GM12878 (cell line): Measurements from ENCODE around the gene MYRFL. TPM values are rescaled to one million over a fixed set of nuclear protein-coding genes. Genes with fewer than 3 reads are reported as not detected.

ENCODE experiments used
- ATAC-seq: fragments of 200-7000 bp; cut with Tn5 transposase; 3 replicates; pipeline ENCODE4 v1.9.1; 2020; ENCODE audit warnings: mild to moderate bottlenecking, moderate library complexity
- BruUV-seq: library from RNA; stranded (reverse); fragments of 400-500 nt; replicated peaks from 2 replicates; lab custom pipeline; 2021; lab: Mats Ljungman, UMichigan
- CTCF ChIA-PET: fragments of 300-600 bp; sonication (Branson Sonifier 250); formaldehyde crosslinking; extraction: SDS; loops from one replicate; lab custom pipeline; 2021; ENCODE audit warnings: inconsistent platforms; lab: Yijun Ruan, JAX
- POLR2A ChIA-PET: fragments of 350-600 bp; formaldehyde crosslinking; extraction: SDS; loops from one replicate; lab custom pipeline; 2021; ENCODE audit warnings: inconsistent platforms; lab: Charles Lee
- RAD21 ChIA-PET: fragments of 300-600 bp; sonication (Branson Sonifier 250); formaldehyde crosslinking; loops from one replicate; lab custom pipeline; 2023; ENCODE audit warnings: antibody characterized with exemption; ENCODE audit not compliant: unreplicated experiment; lab: Charles Lee
- SMC1A ChIA-PET: fragments of 300-600 bp; sonication (Branson Sonifier 250); formaldehyde crosslinking; loops from one replicate; lab custom pipeline; 2023; ENCODE audit not compliant: unreplicated experiment, uncharacterized antibody; lab: Charles Lee
- DNase-seq: peaks from one replicate; pipeline ENCODE4 v3.0.0-alpha.2; 2011; ENCODE audit warnings: low read depth, low spot score
- FAIRE-seq: peaks from 3 replicates; lab custom pipeline; 2011; peaks lifted over from hg19 to GRCh38; lab: Jason Lieb, UNC
- H2AFZ ChIP-seq: 2 replicates; pipeline ENCODE4 v1.6.0; 2011; ENCODE audit warnings: low read depth, low read length, control low read depth; ENCODE audit not compliant: control insufficient read depth
- H3K27ac ChIP-seq: 2 replicates; pipeline ENCODE4 v1.5.1; 2011; ENCODE audit warnings: control low read depth; ENCODE audit not compliant: control insufficient read depth, insufficient read depth
- H3K27me3 ChIP-seq, 2 experiments: replicated peaks in 1 of 2; 2 replicates each; pipeline versions ENCODE4 v1.6.0 to v1.6.1; 2011; ENCODE audit warnings: low read length in 1 of 2; ENCODE audit not compliant: control insufficient read depth in 2 of 2, insufficient read depth in 2 of 2
- H3K36me3 ChIP-seq, 2 experiments: 2 replicates each; pipeline ENCODE4 v1.5.1; 2011; ENCODE audit warnings: low read length in 1 of 2; ENCODE audit not compliant: control insufficient read depth in 2 of 2, insufficient read depth in 2 of 2
- H3K4me1 ChIP-seq: 2 replicates; pipeline ENCODE4 v1.6.1; 2011; ENCODE audit warnings: mild to moderate bottlenecking, low read length, moderate library complexity, mixed read lengths; ENCODE audit not compliant: control insufficient read depth, insufficient read depth
- H3K4me2 ChIP-seq: 2 replicates; pipeline ENCODE4 v1.6.0; 2011; ENCODE audit warnings: control low read depth; ENCODE audit not compliant: control insufficient read depth, insufficient read depth
- H3K4me3 ChIP-seq: fragments of 200-600 bp; sonication (generic); 2 replicates; pipeline ENCODE4 v1.5.1; 2016
- H3K79me2 ChIP-seq: 2 replicates; pipeline ENCODE4 v1.6.0; 2011; ENCODE audit warnings: low read length; ENCODE audit not compliant: control insufficient read depth, insufficient read depth
- H3K9ac ChIP-seq: 2 replicates; pipeline ENCODE4 v1.8.0; 2011; ENCODE audit warnings: low read length, control low read depth, mixed read lengths; ENCODE audit not compliant: control insufficient read depth, insufficient read depth
- H3K9me3 ChIP-seq: replicated peaks from 3 replicates; pipeline ENCODE4 v1.5.1; 2011; ENCODE audit warnings: mild to moderate bottlenecking, low read length; ENCODE audit not compliant: control insufficient read depth, insufficient read depth
- H4K20me1 ChIP-seq: 2 replicates; pipeline ENCODE4 v1.6.0; 2011; ENCODE audit not compliant: control insufficient read depth, insufficient read depth
- ASH2L ChIP-seq: fragments of 300-600, 200-600 bp; sonication (generic); IDR thresholded peaks from 2 replicates; pipeline ENCODE4 v1.6.1; 2017; ENCODE audit warnings: low read depth, mild to moderate bottlenecking, borderline replicate concordance
- JUND ChIP-seq: IDR thresholded peaks from 2 replicates; pipeline ENCODE4 v1.6.1; 2012; ENCODE audit warnings: low read depth, mild to moderate bottlenecking, low read length, improper control_type of control experiment, moderate library complexity
- NFXL1 ChIP-seq: fragments of 450-650 bp; IDR thresholded peaks from 2 replicates; pipeline ENCODE4 v1.6.1; 2017; ENCODE audit warnings: antibody characterized with exemption, mild to moderate bottlenecking, borderline replicate concordance
- NFYA ChIP-seq: IDR thresholded peaks from 2 replicates; pipeline ENCODE4 v1.6.1; 2011; ENCODE audit warnings: low read depth, mild to moderate bottlenecking, low read length, improper control_type of control experiment, borderline replicate concordance
- PML ChIP-seq: IDR thresholded peaks from 2 replicates; pipeline ENCODE4 v1.6.1; 2012; ENCODE audit warnings: low read length, inconsistent platforms
- SMC3 ChIP-seq: IDR thresholded peaks from 2 replicates; pipeline ENCODE4 v1.6.1; 2011; ENCODE audit warnings: low read length, improper control_type of control experiment, borderline replicate concordance
- STAT3 ChIP-seq: IDR thresholded peaks from 2 replicates; pipeline ENCODE4 v1.6.1; 2011; ENCODE audit warnings: low read depth, low read length, improper control_type of control experiment
- YBX1 ChIP-seq: fragments of 450-650 bp; IDR thresholded peaks from 2 replicates; pipeline ENCODE4 v1.6.1; 2016; ENCODE audit warnings: antibody characterized with exemption
- YY1 ChIP-seq: IDR thresholded peaks from 2 replicates; pipeline ENCODE4 v1.6.1; 2011; ENCODE audit warnings: low read depth, mild to moderate bottlenecking, low read length
- ZSCAN29 ChIP-seq: fragments of 450-650 bp; IDR thresholded peaks from 2 replicates; pipeline ENCODE4 v1.6.1; 2017; ENCODE audit warnings: mild to moderate bottlenecking, moderate library complexity
- WGBS: methylation state at CpG from one replicate; pipeline ENCODE4 v1.1.6; 2016; ENCODE audit warnings: low lambda C conversion rate; ENCODE audit not compliant: insufficient replicate concordance, insufficient coverage; ENCODE audit errors: missing lambda C conversion rate; 5-methylcytosine and 5-hydroxymethylcytosine counted together
- in situ Hi-C: fragments of 300-500 bp; cut with MboI; formaldehyde crosslinking; loops from 9 replicates; pipeline ENCODE4 v1.14.3; 2018; ENCODE audit warnings: mixed read lengths
- intact Hi-C: fragments of 100-400 bp; cut with micrococcal nuclease; formaldehyde crosslinking; loops from one replicate; pipeline ENCODE4 v1.14.2; 2022; ENCODE audit not compliant: unreplicated experiment
- polyA plus RNA-seq, 11 experiments: library from polyadenylated mRNA; depleted of rRNA in 4 of 11; unstranded in 6 of 11; stranded (reverse) in 5 of 11; fragments of >200 nt; fragmentation: Nextera tagmentation in 4 of 11; fragmentation: Illumina TruSeq in 1 of 11; extraction: Ambion mirVana in 4 of 11; extraction: Trizol in 1 of 11; gene quantifications; 1 replicate in 1 of 11; 2 replicates in 10 of 11; pipeline versions ENCODE4 v1.2.1 to v1.2.3, GENCODE V29; 2011 to 2016; ENCODE audit warnings: inconsistent platforms in 2 of 11, missing spikeins in 2 of 11, low read depth in 1 of 11
- total RNA-seq, 4 experiments: library from RNA; depleted of rRNA in 3 of 4; stranded (reverse); fragments of >200 nt in 3 of 4; fragmentation: Illumina TruSeq in 1 of 4; extraction: Trizol in 1 of 4; gene quantifications; 2 replicates each; pipeline versions ENCODE4 v1.2.1 to v1.2.3, GENCODE V29; 2013 to 2021
- TF ChIP-seq, protein P1 (sequence below): fragments of 450-650 bp; IDR thresholded peaks from 2 replicates; pipeline ENCODE4 v1.6.1; 2018; ENCODE audit warnings: borderline replicate concordance, mild to moderate bottlenecking; ENCODE audit not compliant: partially characterized antibody
- TF ChIP-seq, protein P2 (sequence below): fragments of 450-650 bp; IDR thresholded peaks from 2 replicates; pipeline ENCODE4 v1.6.1; 2017; ENCODE audit warnings: mild to moderate bottlenecking, low read depth, inconsistent platforms; ENCODE audit not compliant: poor library complexity, severe bottlenecking
- TF ChIP-seq, protein P3 (sequence below): fragments of 150-350 bp; IDR thresholded peaks from 2 replicates; pipeline ENCODE4 v1.6.1; 2016; ENCODE audit warnings: low read depth, low read length
- TF ChIP-seq, protein P4 (sequence below): IDR thresholded peaks from 2 replicates; pipeline ENCODE4 v1.6.1; 2012; ENCODE audit warnings: low read depth, low read length, improper control_type of control experiment
- TF ChIP-seq, protein P5 (sequence below): fragments of 450-650 bp; IDR thresholded peaks from 2 replicates; pipeline ENCODE4 v1.6.1; 2017; ENCODE audit warnings: low read depth, mild to moderate bottlenecking, moderate library complexity

Gene MYRFL
- total and polyA plus RNA-seq, 10 of the 15 experiments (the other 5 are each of a cell fraction or from before 2014, with no cell fraction given), result 0.24 to 1.8 (median 0.64) TPM

DNA sequence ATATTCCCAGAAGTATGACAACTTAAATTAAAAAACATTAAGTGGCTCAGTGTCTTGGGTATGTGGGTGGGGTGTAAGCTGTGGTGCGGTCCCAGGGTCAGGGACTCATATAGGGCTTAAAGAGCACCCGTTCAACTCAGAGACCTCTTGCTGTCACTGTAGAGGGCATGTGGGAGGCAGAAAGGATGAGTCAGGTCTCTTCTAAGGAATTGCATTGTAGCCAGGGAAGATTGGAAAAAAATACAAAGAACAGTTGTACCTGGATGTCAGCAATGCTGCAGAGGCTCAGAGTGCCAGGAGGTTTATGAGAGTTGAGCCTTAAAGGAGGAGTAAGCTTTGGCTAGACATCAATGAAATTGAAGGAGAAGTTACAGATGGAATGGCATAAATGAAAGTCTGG, 104.1 kb downstream of the MYRFL start:
- intact Hi-C loops (no loop called here), in situ Hi-C loops (no loop called here)
- Histone ChIP-seq H2AFZ (no peak overlapping the region), H3K4me1 (peaks cover 5% of the 10 kb centered on the region; the same call in 1 of the 2 replicates), H3K9me3 (no peaks in the 10 kb centered on the region), H3K9ac (no peak overlapping the region), H3K4me3 (no peak overlapping the region), H4K20me1 (no peaks in the 10 kb centered on the region), H3K4me2 (no peak overlapping the region), H3K36me3 (no peaks in the 10 kb centered on the region), H3K27me3 (no peaks in the 10 kb centered on the region), H3K27ac (no peak overlapping the region), H3K79me2 (no peaks in the 10 kb centered on the region)
- no peak for DNase-seq
- 96% methylated on average over 2 of the region's 2 CpGs for WGBS
- no TSS peak for BruUV-seq
- ChIA-PET POLR2A (no interaction called here), CTCF (no interaction called here), RAD21 (interaction anchor here (1.3 kb wide), 1 partner anchor 243 kb away, joined by 3 read pairs; no protein-coding TSS in a partner anchor), SMC1A (interaction anchor here (1.0 kb wide), 1 partner anchor 27 kb away, joined by 3 read pairs; no protein-coding TSS in a partner anchor)
- ATAC-seq, result no peak
- FAIRE-seq, result no peak
- TF ChIP-seq SMC3 (no peak), ASH2L (no peak), ZSCAN29 (no peak), NFYA (no peak), YBX1 (no peak), NFXL1 (no peak), STAT3 (no peak), PML (no peak), JUND (no peak), YY1 (no peak)
- TF ChIP-seq, protein P1, sequence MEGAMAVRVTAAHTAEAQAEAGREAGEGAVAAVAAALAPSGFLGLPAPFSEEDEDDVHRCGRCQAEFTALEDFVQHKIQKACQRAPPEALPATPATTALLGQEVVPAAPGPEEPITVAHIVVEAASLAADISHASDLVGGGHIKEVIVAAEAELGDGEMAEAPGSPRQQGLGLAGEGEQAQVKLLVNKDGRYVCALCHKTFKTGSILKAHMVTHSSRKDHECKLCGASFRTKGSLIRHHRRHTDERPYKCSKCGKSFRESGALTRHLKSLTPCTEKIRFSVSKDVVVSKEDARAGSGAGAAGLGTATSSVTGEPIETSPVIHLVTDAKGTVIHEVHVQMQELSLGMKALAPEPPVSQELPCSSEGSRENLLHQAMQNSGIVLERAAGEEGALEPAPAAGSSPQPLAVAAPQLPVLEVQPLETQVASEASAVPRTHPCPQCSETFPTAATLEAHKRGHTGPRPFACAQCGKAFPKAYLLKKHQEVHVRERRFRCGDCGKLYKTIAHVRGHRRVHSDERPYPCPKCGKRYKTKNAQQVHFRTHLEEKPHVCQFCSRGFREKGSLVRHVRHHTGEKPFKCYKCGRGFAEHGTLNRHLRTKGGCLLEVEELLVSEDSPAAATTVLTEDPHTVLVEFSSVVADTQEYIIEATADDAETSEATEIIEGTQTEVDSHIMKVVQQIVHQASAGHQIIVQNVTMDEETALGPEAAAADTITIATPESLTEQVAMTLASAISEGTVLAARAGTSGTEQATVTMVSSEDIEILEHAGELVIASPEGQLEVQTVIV, result no peak
- TF ChIP-seq, protein P2, sequence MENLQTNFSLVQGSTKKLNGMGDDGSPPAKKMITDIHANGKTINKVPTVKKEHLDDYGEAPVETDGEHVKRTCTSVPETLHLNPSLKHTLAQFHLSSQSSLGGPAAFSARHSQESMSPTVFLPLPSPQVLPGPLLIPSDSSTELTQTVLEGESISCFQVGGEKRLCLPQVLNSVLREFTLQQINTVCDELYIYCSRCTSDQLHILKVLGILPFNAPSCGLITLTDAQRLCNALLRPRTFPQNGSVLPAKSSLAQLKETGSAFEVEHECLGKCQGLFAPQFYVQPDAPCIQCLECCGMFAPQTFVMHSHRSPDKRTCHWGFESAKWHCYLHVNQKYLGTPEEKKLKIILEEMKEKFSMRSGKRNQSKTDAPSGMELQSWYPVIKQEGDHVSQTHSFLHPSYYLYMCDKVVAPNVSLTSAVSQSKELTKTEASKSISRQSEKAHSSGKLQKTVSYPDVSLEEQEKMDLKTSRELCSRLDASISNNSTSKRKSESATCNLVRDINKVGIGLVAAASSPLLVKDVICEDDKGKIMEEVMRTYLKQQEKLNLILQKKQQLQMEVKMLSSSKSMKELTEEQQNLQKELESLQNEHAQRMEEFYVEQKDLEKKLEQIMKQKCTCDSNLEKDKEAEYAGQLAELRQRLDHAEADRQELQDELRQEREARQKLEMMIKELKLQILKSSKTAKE, result no peak
- TF ChIP-seq, protein P3, sequence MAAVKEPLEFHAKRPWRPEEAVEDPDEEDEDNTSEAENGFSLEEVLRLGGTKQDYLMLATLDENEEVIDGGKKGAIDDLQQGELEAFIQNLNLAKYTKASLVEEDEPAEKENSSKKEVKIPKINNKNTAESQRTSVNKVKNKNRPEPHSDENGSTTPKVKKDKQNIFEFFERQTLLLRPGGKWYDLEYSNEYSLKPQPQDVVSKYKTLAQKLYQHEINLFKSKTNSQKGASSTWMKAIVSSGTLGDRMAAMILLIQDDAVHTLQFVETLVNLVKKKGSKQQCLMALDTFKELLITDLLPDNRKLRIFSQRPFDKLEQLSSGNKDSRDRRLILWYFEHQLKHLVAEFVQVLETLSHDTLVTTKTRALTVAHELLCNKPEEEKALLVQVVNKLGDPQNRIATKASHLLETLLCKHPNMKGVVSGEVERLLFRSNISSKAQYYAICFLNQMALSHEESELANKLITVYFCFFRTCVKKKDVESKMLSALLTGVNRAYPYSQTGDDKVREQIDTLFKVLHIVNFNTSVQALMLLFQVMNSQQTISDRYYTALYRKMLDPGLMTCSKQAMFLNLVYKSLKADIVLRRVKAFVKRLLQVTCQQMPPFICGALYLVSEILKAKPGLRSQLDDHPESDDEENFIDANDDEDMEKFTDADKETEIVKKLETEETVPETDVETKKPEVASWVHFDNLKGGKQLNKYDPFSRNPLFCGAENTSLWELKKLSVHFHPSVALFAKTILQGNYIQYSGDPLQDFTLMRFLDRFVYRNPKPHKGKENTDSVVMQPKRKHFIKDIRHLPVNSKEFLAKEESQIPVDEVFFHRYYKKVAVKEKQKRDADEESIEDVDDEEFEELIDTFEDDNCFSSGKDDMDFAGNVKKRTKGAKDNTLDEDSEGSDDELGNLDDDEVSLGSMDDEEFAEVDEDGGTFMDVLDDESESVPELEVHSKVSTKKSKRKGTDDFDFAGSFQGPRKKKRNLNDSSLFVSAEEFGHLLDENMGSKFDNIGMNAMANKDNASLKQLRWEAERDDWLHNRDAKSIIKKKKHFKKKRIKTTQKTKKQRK, result no peak
- TF ChIP-seq, protein P4, sequence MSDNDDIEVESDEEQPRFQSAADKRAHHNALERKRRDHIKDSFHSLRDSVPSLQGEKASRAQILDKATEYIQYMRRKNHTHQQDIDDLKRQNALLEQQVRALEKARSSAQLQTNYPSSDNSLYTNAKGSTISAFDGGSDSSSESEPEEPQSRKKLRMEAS, result no peak
- TF ChIP-seq, protein P5, sequence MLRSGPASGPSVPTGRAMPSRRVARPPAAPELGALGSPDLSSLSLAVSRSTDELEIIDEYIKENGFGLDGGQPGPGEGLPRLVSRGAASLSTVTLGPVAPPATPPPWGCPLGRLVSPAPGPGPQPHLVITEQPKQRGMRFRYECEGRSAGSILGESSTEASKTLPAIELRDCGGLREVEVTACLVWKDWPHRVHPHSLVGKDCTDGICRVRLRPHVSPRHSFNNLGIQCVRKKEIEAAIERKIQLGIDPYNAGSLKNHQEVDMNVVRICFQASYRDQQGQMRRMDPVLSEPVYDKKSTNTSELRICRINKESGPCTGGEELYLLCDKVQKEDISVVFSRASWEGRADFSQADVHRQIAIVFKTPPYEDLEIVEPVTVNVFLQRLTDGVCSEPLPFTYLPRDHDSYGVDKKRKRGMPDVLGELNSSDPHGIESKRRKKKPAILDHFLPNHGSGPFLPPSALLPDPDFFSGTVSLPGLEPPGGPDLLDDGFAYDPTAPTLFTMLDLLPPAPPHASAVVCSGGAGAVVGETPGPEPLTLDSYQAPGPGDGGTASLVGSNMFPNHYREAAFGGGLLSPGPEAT, result no peak
